HG02840 (cell line): ENCODE results near the gene TEKT5.

Experiments used
- ATAC-seq: cut with Tn5 transposase; IDR thresholded peaks from one replicate; pipeline ENCODE4 v1.9.1; 2021; ENCODE audit warnings: mild to moderate bottlenecking, moderate library complexity, moderate number of reproducible peaks; ENCODE audit not compliant: unreplicated experiment, low FRiP score

The TEKT5 gene

GRCh38 chr16:10584981-10585438 is 109.7 kb downstream of the TEKT5 start:
- no peak for ATAC-seq

GRCh38 chr16:10583269-10583668 is 111.5 kb downstream of the TEKT5 start:
- ATAC-seq: no peak

DNA sequence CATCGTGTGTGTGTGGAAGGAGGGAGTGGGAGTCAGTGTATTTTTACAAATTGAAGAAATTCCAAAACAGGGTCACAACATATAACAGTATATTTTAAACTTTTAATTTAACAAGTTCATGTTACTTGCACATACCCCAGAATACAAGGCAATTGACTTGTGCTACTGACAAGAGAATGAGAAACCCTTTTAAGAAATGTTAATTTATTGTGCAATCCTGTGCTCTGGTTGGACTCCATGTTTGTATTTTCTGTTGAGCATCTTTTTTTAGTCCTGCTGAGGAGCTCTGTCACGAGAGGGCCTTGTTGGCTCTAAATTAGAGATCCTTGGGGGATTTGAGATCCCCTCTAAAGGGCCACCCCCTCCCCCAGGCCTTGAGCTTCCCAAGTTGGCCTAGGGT is 113.2 kb downstream of the TEKT5 start:
- ATAC-seq: no peak

DNA sequence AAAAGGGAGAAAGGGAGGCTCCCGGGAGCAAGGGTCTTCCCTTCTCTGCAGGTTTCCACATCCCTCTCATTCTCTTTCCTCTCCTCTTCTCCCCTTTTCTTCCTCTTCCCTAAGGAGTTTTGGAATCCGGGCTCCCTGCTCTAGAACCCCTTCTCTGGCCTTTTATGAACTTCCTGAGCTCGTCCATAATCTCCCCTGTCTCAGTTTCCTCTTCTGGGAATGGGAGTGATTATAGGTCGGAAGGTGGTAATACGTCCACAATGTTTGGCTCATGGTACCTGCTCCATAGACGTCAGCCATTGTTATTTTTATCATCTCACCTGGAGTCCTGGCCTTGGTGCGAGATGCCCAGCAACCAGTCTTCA is 113.9 kb downstream of the TEKT5 start:
- no peak for ATAC-seq

DNA sequence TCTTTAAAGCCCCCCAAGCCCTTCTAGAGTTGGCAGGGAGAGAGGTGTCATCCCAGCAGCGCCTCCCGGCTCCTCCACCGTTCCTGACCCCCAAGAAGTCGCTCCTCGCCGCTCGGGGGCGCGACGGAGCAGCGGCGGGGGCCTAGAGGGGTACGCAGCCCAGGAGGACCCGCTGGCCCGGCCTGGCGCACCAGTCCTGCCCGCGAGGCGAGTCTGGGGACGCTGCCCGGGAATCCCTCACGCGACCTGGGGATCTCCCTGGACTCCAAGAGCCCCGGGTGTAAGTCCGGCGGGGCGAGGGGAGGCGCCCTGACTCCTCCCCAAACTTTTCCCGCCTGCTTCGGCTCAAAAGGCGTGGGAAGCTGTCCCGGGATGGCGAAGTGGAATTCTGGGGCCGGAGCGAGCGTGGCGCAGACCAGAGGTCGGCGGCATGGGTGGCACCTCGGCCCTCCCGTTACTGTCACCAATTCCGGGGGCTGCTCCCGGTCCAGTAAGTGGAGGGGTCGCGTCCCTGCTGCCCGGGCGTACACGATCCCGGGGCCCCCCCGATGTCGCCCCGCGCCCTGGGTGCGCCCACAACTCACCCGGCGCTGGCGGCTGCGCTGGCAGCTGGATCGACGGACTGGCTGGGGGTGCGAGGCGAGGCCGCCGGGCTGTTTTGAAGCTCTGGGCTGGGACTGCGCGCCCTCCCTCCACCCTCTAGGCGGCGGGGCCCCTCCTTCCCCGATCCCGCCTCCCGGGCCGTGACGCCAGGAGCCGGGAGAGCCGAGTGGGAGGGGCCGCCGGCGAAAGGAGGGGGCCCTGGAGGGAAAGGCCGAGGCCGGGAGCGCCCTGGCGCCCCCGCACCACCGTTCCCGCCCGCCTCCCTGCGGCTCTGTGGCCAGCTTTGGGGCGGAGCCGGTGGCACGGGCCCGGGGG is 114.5 kb downstream of the TEKT5 start, which contains the start of gene EMP2:
Gene EMP2 (minus strand): TSS at position 634 of the 918 bp plus-strand sequence. CDS start 32,981 bp downstream, outside the sequence.
- ATAC-seq: no peak

- ATAC-seq: no peak
Observed at GRCh38 chr16:10579575-10579964, 115.2 kb downstream of the TEKT5 start.

DNA sequence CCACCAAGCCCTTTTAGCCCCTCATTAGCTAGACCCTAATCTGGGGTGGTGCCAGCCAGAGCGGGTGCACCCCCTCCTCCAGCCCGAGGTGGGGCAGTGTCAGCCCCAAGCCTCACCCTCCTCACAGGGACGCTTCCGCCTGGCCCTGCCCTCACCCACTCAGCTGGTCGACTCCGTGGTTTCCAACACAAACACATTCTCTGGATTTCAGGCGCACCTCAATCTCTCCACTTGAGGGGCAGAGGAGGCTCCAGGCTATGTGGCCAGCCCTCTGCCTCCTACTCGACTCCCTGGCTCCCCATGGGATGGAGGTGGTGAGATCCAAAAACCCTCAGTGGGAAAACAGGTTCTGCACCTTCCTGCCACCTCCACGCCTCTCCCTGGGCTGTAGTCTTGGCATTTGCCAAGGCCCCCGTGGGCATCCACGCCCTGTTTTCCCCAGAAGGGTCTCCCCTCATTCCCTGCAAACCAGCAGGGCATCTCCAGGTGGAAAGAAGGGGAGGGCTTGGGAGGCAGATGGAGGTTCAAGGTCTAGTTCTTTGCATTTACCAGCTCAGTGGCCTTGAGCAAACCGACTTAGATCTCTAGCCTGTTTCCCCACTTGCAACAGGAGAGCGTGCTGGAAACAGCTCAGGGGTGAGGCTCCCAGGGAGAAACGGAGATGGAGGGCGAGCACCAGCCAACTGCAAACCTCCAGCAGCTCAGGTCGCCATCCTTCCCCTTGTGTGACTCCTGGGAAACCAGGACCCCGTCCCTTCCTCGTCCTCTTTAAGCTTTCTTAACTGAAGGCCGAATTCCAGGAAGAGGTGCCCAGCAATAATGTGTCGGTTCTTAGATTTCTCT is 116.0 kb downstream of the TEKT5 start:
- ATAC-seq: no peak
